M059J (cell line): ENCODE measurements around the gene ANTKMT. TPM values are rescaled to one million over a fixed set of nuclear protein-coding genes. Genes with fewer than 3 reads are reported as not detected.

Experiments
- DNase-seq: peaks from one replicate; pipeline ENCODE4 v3.0.0-alpha.2; 2012; ENCODE audit warnings: low read depth
- total RNA-seq: library from RNA; depleted of rRNA; stranded (reverse); fragments of >200 nt; shearing (Covaris generic); gene quantifications from 2 replicates; pipeline ENCODE4 v1.2.3, GENCODE V29; 2014

Gene ANTKMT
- total RNA-seq, 1 experiment from 2014 or later: 30.4 TPM

DNA sequence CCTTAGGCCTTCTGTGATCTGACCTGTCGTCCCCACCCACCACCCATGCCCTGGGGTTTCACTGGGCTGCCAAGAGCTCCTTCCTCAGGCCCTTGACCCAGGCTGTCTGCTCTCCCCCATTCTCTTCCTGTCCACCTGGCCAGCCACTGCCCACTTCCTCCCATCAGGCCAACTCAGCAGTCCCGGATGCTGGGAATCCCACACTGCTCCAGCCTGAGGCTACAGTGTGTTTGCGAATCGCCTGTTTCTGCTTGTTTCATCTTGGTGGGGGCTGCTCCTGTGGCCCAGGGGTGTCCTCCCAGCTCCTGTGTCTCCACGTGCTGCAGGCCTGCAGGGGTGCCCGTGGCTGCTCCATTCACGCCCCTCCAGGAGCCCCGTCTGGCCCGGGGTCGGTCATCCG lies 6.9 kb upstream of the ANTKMT start:
- DNase-seq: peak; percentile 87

DNA sequence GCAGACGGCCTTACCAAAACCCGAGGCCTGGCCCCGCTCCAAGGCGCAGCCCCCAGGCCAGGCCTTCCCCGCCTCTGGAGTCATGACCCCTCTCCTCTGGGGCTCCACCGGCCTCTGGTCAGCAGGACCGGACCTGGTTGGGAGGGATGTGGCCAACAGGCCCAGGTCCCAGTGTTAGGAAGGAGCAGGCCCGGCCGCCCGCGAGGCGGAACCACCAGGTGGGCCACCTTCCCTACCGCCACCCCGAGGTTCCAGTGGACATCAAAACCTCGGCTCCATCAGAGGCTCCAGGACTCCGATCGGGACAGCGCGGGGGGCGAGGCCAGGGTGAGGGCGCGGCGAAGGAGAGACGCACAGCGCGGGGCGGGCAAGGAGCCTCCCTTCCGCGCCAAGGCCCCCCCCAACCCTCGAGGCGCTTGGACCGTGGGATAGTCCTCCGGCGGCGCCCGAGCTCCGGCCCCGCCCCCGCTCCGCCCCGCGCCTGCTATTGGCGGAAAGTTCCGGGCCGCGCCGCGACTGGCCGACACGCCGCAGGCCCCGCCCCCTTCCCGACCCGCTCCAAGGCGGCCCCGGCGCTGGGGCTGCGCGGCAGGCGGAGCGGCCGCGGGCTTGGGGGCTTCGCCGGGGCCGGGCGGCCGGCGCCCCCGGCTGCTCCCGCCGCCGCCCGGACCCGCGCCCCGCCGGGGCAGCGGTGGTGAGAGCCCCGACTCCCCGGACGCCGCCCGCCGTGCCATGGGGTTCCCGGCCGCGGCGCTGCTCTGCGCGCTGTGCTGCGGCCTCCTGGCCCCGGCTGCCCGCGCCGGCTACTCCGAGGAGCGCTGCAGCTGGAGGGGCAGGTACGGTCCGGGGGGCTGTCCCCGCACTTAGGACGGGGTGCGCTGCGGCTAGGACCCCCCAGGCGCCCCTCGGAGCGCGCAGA lies 6.1 kb upstream of the ANTKMT start, which contains the start of gene METRN:
METRN (plus strand) TSS at position 561 of the 919 bp plus-strand sequence; CDS start at position 733, 172 bp downstream.
- peak; percentile 87 for DNase-seq

DNA sequence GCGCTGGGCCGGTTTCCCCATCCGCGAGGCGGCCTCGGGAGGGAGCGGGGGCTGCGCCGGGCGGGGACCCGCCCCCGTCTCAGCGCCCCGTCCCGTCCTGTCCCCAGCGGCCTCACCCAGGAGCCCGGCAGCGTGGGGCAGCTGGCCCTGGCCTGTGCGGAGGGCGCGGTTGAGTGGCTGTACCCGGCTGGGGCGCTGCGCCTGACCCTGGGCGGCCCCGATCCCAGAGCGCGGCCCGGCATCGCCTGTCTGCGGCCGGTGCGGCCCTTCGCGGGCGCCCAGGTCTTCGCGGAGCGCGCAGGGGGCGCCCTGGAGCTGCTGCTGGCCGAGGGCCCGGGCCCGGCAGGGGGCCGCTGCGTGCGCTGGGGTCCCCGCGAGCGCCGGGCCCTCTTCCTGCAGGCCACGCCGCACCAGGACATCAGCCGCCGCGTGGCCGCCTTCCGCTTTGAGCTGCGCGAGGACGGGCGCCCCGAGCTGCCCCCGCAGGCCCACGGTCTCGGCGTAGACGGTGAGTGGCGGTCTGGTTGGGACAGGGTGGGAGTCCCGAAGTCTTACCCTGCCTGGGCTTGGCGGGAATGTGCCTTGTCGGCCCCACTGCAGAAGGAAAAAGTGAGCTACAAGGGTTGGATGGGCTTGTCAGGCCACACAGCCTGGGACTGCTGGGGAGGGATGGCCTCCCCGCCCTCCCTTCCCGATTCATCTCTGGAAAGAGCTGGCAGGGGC lies 5.3 kb upstream of the ANTKMT start:
- DNase-seq: no peak

DNA sequence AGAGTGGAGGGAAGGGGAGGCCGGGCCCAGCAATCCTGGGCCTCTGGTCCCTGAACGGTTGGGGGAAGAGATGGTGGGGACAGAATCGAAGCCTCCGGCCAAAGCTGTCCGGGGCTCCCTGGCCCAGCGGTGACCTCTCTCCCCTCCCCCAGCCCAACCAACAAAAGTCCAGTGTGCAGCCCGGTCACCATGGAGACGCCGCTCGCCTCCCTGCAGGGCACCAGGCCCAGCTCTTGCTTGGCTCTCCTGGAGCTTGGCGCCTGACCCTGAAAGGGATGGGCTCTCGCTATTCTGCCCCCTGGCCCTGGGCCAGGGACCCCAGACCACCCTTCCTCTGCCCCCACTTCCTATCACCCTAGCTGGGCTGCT lies 4.8 kb upstream of the ANTKMT start:
- DNase-seq: peak; percentile 87

DNA sequence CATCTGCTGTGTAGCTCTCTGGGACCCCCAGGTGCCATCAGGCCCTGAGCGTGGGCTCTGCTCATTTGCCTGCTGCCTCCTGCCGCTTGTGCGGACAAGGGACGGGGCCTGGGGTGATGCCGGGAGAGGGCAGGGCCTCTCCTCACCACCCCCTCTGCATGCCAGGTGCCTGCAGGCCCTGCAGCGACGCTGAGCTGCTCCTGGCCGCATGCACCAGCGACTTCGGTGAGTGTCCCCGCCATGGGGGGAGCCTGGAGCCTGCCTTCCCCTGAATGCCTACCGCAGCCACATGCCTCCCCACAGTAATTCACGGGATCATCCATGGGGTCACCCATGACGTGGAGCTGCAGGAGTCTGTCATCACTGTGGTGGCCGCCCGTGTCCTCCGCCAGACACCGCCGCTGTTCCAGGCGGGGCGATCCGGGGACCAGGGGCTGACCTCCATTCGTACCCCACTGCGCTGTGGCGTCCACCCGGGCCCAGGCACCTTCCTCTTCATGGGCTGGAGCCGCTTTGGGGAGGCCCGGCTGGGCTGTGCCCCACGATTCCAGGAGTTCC lies 4.1 kb upstream of the ANTKMT start:
- DNase-seq: no peak

DNA sequence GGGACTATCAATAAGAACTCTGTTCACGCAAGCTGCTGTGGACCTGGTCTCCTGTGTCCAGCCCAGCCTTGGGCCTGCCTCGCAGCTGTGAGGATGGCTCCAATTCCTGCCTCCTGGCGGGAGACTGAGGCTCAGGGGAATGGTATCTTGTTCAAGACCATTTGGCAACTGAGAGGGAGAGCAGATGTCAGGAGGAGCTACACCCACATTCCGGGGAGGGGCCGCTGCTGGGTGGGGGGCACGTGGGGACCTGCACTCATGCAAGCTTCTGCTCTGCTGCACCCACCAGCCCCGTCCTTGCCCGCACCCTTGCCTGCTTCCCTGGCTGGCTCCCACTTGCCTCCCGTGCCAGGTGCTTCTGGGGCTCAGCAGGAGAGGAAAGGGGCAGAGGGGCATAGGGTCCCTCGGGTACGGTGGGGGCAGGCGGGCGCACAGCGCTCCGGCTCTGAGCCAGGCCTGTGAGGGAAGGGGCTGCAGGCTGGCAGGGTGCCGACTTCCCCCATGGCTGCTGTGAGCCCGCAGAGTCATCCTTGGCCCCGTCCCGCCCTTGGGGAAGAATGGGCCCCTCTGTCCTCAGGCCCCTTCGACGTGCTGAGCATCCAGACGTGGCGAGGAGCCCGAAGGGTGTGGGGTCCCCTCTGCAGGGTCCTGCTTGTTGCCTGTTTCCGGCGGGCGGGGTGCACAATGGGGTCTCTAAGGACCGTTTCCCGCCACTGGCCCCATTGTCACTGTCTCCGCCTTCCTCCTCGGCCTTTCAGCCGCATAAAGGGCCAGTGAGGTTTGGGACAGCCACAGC lies 3.3 kb upstream of the ANTKMT start:
- no peak for DNase-seq

DNA sequence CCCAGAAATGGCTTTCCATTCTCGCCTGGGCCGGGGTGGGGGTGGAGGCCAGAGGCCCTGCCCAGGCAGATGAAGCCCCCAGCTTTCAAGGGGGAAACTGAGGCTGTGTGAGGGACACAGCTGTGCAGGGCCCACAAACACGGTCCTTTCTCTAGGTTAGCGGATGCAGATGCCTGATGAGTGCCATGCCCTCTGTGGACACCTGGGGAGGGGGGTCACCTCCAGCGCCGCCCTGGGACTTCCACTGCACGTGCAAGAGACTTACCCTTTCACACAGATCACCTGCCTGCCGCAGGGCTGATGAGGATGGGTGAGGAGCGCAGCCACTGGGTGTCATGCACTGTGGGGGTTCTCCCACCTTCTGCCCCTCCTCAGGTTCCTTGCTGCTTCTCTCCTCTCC lies 2.6 kb upstream of the ANTKMT start:
- DNase-seq: no peak

DNA sequence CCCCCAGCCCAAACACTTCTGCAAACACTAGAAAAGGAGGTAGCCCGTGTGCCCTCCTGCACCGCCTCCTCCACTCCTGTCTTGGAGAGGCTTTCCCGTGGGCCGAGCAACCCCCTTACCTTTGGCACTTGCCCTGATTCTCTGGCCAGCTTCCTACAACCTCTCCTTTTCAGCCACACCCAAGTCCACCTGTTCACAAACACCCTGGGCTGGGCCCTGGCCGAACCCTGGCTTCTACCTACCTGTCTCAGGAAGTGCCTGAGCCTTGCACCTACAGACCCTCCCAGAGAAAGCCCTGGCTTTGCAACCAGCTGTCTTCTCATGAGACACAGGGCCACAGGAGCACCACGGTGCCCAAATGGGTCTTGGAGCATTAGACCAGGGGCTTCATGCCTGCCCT lies 2.0 kb upstream of the ANTKMT start:
- DNase-seq: no peak

DNA sequence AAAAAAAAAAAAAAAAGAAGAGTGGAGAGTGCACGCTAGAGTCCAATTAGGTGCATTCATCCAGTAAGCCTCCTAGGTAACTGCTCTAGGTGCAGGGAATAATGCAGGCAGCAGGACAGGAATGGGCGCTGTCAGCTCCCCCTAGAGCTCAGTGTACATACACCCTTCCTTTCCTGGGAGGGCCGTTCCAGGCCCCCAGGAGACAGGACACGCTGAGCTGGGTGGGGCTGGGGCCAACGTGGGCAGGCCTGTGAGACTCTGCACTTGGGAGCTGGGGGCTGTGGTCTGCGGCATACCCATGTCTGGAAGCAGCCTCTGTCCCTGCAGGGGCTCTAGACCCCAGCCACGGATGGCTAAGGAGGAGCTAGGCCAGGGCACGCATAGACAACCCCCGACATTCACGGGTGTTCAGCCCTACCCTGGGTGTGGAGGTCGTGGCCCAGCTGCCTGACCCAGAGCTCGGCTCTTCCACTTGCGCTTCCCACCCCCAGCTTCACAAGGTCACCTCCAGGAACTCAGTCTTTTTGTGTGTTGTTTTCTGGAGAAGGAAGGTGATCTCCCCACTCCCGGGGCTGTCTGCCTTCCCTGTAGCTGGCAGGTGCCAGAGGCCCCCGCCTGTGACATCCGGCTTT lies 1.0 kb upstream of the ANTKMT start:
- DNase-seq: peak; percentile 66

DNA sequence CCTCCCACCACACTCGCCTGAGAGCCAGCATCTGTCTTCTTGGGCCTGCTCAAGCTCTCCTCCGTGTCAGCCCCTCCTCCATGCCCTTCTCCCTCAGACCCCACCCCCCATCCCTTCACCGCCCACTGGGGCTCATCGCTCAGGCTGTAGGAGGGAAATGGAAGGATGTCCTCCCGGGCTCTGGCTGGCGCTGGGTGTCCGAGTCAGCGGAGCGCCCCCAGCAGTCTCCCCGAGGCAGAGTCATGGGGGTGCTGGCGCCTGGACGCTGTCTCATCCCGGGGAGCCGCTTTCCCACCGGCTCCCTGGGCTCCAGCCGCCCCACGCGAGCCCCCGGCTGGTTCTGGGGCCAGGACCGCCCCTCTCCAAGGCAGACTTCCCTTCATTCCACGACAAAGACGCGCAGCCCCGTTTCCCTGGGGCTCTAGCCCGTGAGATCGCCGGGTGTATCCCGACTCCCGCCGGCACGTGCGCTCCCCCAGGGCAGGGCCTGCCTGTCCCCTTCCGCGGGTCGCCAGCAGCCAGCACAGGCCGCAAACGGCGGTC lies 428 bp upstream of the ANTKMT start:
- DNase-seq: peak; percentile 83

DNA sequence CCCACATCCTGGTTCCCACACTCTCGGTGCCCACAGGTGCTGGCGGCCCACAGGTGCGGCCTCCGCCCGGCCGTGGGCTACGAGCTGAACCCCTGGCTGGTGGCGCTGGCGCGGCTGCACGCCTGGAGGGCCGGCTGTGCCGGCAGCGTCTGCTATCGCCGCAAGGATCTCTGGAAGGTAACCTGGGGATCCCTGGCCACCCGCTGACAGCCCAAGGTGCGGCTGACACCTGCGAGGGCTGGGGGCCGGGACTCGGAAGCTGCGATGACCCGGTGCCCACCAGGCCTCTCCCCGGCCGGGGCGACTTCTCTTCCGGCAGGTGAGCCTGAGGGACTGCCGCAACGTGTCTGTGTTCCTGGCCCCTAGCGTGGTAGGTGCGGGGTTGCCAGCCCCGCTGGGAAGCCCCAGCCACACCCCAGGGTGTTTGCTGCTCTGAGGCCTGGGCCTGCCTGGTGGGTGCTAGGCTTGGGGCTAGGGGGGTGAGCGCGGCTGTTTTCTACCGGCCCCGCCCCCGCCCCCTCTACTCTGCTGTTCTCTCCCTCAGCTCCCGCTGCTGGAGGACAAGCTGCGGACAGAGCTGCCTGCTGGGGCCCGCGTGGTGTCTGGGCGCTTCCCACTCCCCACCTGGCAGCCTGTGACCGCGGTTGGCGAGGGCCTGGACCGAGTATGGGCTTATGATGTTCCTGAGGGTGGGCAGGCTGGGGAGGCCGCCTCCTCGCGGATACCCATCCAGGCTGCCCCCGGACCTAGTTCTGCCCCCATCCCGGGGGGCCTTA lies 1.0 kb downstream of the ANTKMT start:
- no peak for DNase-seq

DNA sequence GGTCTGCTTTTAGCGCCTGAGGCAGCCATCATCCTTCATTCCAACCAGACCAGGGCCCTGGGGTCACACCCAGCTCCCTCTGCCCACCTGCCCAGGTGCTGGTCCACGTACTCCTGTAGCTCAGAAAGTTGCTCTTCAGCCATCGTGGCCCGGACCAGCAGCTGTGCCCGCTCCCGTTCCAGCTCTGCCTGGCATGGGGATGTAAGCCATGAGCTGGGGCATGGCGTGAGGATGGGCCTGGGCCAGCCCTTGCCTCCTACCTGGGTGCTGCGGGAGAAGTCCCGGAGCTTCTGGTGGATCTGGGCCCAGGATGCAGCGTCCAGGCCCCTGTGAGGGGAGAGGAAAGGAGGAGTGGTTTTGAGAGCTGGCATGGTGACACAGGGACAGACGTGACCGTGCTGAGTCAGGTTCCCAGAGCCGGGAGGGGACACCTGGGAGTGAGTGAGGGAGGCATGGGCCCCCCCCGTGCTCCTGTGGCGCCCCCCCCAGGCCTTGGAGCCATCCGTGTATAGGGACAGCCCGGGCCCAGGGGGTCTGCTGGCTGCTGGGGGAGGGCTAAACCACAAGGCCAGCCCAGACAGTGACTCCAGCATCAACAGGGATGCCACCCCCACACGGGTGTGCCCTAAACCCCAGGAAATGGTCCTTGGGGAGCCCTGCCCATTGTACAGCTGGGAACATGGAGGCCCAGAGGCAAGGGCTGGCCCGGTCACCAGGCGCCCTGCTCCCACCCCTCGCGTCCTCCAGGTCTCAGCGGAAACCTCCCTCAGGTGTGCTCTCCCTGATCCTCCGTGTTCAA lies 2.1 kb downstream of the ANTKMT start:
- no peak for DNase-seq

DNA sequence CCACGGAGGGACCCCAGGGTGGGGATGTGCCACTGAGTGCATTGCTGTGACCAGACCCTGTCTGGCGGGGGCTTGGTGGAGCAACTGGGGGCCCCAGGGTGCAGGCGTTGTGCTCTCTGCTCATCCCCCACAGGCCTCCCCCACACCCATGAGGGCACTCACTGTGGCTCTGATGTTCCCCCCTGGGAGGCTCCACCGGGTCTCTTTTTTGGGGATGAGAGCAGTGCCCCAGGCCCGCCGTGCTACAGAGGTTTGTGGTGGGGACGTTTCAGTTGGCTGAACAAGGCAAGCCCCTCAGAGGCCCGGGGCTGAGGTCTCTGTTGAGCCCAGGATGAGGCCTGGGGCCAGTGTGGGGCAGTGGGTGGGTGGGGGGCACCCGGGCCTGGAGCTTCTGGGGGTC lies 2.7 kb downstream of the ANTKMT start:
- DNase-seq: no peak

DNA sequence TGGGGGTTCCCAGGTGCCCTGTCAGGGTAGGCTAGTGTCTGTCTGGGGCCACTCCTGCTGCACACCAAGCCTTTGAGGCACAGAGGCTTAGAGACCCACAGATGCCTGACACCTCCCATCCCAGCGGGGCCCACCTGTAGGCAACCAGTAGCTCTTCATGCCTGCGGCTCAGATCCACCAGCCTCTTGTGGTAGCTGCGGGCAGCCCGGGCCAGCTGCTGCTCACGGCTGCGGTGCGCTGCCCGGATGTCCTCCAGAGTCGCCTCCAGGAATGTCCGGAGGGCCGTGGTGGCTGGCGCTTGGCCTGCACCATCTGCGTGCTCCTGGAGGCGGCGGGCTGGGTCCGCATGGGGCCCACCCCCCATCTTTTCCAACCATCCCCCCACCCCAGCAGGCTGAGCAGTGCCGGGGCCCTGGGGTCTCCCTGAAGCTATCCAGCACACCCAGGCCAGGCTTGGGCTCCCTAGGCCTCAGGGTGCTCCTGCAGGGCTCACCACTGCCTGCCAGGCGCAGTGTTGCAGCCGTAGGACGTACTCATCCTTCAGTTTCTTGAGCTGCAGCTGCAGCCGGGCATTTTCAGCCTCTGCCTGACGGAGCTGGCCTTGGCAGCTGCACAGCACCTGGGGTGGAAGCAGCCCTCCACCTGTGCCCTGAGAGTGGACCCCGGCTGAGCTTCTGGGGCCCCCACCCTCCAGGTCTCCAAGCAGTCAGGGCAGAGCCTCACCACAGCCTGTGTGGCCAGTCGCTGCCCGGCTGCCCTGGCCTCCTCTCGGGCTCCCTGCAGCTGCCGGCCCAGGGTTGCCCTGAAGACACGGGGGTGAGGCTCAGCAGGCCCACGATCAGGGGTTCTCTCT lies 3.5 kb downstream of the ANTKMT start:
- DNase-seq: no peak

DNA sequence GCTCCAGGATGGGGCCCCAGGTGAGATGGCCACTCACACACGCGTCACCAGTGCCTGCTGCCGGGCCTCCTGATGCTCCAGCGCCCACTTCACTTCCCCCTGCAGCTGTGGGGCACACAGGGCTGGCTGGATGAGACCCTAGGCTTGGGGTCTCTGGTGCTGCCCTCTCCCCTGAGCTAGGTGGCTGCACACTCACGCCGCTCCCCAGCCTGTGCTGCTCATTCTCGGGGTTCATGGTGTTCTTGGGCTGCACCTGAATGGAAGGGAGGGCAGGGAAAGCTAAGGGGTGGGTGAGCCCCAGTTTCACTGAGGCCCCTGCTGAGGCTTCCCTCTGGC lies 4.1 kb downstream of the ANTKMT start:
- DNase-seq: no peak

DNA sequence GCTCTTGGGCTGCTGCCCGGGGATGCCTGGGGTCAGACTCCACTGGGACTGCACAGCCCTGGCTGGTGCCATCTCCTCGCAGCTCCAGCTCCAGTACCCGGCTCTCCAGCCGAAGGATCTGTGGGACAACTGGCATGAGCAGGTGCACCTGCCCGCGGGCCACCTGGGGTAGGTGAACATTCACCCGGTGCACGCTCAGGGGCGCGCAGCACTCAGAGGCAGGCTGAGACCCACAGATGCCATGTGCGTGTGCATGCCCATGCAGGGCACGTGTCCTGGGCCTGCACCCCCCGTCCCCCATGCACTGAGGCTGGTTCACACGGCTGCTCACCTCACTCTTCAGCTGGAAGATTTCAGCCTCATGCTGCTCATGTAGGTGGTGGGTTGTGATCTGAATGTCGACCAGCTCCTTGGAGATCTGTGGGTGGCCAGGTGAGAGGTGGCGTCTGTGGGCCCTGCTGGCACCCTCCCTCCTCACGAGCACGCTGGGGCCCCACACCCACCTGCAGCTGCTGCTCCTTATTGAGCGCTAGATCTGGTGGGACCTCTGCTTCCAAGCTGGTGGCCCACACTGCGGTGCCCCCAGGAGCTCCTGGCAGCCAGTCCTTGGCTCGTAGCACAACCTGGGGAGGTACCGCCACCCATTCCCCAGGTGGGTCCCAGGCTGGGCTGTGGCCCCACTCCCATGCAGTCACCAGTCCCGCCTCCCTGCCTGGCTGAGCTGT lies 4.7 kb downstream of the ANTKMT start:
- DNase-seq: no peak

DNA sequence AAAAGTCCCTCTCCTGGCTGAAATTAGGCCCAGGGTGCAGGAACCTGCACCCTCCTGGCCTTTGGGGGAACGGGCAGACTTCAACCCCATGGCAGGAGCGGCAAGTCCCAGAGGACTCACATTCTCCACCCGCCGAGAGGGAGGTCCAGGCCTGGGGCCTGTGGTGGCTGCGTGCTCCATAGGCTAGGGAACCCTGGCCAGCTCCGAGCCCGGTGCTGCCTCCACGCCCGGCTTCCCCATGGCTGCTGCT lies 5.2 kb downstream of the ANTKMT start:
- DNase-seq: no peak
